HG03280 (cell line): Measurements from ENCODE around the gene RRP1B.
A peak's percentile ranks its signal among the peaks of the same experiment; 100 is the strongest.

Experiments
- ATAC-seq: cut with Tn5 transposase; IDR thresholded peaks from one replicate; pipeline ENCODE4 v1.9.1; 2021; ENCODE audit warnings: mild to moderate bottlenecking, moderate library complexity; ENCODE audit not compliant: unreplicated experiment

RRP1B gene

GRCh38 chr21:43721939-43722338 is 62.6 kb downstream of the RRP1B start:
- ATAC-seq = no peak

GRCh38 chr21:43723648-43724047 is 64.3 kb downstream of the RRP1B start:
- no peak for ATAC-seq

- no peak for ATAC-seq
Measured at GRCh38 chr21:43726686-43727518, 67.5 kb downstream of the RRP1B start.

- no peak for ATAC-seq
Measured at GRCh38 chr21:43727519-43728153, 68.3 kb downstream of the RRP1B start.

GRCh38 chr21:43728154-43728466 is 68.8 kb downstream of the RRP1B start:
- ATAC-seq = peak; percentile 6

GRCh38 chr21:43728467-43729390 is 69.4 kb downstream of the RRP1B start:
- ATAC-seq = peak; percentile 61

- ATAC-seq = no peak
Measured at GRCh38 chr21:43731476-43731875, 72.1 kb downstream of the RRP1B start.

GRCh38 chr21:43731891-43732711 is 72.7 kb downstream of the RRP1B start:
- ATAC-seq = no peak

GRCh38 chr21:43733060-43733459 is 73.7 kb downstream of the RRP1B start:
- ATAC-seq = no peak

- no peak for ATAC-seq
Measured at GRCh38 chr21:43733529-43734071, 74.2 kb downstream of the RRP1B start.

- no peak for ATAC-seq
Measured at GRCh38 chr21:43734131-43734927, 75.0 kb downstream of the RRP1B start.

- ATAC-seq = no peak
Measured at GRCh38 chr21:43734928-43735229, 75.5 kb downstream of the RRP1B start.

- no peak for ATAC-seq
Measured at GRCh38 chr21:43735236-43736091, 76.1 kb downstream of the RRP1B start.

GRCh38 chr21:43736224-43736883 is 77.0 kb downstream of the RRP1B start:
- ATAC-seq = no peak

- no peak for ATAC-seq
Measured at GRCh38 chr21:43737158-43737950, 78.0 kb downstream of the RRP1B start.

GRCh38 chr21:43739621-43740435 is 80.5 kb downstream of the RRP1B start:
- ATAC-seq = no peak
